Right kidney (tissue), 1 donor: ENCODE data around the gene VCL.

Experiments
- DNase-seq: peaks from one replicate; pipeline ENCODE4 v3.0.0-alpha.2; 2016

Gene VCL

GRCh38 chr10:74076961-74077360, 79.0 kb downstream of the VCL start:
- no peak for DNase-seq

DNA sequence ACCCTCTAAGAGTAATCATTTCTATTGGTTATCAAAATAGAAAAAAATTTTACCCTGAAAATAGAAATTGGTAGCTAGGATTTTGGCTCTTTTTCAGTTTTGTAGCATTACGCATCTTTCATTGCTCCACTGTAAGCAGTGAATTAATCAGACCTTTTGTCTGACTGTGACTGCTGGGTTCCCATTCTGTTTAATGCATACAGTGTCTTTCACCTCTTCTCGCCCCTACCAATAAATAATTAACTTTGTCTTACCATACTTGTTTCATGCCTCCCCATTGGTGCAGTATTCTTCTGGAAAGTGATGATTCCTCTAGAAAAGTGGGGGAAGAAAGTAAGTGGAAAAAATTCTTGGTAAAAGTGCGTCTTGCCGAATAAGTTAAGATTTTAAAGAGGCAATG, 79.5 kb downstream of the VCL start:
- no peak for DNase-seq

GRCh38 chr10:74078037-74078436, 80.1 kb downstream of the VCL start:
- DNase-seq: no peak

DNA sequence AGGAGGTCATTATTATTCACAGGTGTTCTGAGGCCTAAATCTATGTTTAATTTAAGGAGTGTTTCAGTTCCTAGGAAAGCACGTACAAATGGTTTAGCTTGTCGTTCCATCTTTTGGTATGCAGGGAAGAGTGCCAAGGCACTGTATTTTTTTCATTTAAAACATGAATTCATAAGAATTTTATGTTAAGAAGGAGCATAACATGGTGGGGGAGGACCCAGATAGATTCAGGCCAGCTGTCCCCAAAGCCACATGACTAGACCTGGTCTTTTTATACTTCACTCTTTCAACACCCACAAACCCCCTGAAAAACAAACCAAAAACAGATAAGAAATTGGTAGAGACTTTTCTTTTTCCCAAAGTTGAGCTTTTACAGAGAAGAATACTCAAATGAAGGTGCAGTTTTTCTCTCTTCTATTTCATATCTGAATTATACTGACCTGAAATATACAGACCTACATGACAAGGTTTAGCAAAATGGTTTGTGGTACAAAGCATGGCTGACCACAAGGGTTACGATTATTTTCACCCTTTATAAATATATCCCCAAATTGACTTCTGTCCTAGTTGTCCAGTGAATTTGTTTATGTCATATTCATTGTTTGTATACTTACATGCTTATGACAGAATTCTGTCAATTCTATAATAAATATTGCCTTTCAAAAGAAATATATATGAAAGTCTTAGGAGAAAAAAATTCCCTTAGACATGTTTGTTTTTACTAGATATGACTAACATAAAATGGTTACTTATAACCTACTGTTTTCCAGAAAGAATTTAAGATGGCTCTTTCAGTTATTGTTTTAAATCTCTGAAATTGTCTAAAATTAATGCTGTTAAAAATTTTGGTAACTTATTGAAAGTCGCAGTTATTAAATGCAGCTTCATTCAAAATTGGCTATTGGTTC, 81.4 kb downstream of the VCL start:
- DNase-seq: no peak

DNA sequence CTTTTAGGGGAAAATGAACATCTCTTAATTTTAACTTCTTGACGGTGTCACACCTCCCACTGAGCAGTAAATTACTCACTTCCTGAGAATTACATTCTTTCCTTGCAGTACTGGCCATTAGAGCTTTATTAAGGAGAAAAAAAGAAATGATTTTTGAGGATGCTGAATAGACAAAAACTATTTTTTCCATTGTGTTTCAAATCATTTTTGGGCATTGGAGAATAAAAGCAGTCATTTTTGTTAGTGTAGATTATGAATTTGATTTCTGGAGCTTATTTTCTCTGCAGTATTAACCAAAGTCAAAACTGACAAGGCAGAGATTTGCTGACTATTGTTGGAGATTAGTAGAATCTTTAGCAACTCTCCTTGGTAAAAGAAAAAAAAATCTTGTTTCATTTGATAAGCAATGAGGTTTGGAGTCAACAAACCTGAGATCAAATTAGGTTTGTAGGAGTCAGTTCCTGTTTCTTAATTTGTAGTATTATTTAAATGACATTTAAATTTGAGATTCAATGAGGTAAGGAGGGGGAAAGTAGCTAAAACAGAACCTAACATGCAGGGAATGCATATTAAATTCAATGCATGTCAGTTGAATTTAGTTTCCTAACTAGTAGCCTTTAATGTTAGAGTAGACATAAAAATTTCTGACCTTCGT, 82.1 kb downstream of the VCL start:
- no peak for DNase-seq

DNA sequence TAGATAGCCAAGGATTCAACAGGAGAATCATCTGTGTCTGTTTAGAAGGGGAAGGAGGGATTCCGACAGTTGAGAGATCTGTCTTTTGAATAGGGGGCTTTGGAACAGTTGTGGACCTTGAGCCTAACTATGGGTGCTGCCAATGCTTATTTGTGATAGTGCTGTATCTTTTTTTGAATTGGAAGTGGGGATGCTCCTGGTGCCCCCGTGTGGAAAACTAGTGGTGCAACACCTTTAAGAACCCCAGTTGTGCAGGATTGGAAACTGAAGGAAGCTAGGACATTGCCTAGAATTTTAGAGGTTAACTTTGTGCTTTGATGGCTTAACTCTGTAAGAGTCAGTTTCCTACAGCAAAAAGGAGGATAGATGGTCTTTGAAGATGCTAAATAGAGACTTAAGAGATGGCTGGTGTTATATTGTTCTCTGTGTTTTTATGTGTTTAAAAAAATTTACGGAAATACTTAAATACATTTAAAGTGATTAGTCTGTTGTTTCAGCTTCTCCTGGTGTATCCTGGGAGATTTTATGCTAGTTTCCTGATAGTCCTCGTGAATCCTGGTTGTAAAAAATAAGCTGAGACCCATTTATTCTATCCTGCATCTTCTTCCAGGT, 83.4 kb downstream of the VCL start:
- DNase-seq: no peak

DNA sequence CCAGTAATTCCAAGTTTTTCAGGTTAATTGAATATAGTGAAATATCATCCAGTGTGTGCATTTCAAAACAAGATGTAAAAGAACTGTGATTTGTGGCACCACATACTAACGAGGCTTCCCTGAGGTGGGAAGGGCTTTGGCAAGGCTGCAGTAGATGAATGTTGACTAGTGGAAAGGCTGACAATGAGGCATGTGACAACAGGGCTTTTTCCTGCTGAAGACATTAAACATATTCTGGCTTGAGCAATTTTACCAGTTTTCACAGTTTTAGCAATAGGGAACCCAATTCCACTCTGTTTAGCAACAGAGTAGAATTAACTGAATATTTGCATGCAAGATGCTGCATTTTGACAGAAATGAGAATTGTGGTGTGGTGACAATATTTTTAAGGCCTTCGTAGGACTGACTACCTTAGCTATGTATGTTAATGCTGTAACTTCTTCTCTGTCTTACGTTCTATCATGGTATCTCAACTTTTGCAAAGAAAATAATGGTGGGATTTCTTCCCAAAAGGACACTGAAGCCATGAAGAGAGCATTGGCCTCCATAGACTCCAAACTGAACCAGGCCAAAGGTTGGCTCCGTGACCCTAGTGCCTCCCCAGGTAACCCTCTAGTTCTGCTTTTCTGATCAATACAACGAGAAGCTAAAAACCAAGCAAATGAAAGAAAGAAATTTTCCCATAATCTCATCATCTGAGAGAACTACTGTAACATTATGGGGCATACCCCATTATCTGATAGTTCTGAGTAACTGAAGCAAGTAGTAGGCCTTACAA, 84.2 kb downstream of the VCL start:
- DNase-seq: no peak

- DNase-seq: no peak
Measured at GRCh38 chr10:74083304-74083703, 85.4 kb downstream of the VCL start.

- DNase-seq: no peak
Measured at GRCh38 chr10:74084955-74085354, 87.0 kb downstream of the VCL start.

DNA sequence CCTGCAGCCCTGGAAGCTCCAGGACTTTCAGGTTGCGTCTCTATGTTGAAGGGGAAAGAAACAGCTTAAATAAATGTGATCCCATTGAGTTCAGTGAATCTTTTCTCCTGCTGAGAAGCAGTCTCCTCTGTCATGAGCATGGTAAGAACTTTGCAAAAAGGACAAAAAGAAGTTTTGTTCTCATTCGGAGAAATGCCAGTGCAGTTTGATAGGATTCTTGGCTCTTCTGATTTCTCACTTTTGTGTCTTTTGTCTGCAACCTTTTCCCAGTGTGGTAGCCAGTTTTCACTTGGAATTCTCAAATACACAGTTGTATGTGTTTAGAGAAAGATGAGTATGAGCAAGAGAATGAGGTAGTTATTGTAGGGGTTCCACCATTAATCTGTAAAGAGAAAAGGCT, 88.4 kb downstream of the VCL start:
- DNase-seq: no peak

DNA sequence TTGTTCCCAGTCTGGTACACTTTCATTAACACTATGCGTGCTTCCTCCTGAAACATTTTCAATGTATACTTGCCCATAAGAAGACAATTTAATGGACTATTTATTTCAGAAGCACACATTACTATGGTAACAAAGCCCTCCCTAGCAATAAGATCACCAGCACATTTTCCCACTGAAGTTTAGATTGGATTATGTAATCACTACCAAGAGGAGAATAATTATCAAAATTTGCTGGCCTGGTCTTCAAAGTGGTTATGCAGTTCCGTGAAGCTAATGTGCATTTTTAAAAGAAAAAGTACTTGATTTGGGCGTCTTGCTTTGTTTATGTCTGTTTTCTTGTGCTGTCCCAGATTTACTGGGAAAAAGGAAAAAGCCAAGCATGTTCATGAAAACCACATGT, 90.8 kb downstream of the VCL start:
- DNase-seq: no peak

DNA sequence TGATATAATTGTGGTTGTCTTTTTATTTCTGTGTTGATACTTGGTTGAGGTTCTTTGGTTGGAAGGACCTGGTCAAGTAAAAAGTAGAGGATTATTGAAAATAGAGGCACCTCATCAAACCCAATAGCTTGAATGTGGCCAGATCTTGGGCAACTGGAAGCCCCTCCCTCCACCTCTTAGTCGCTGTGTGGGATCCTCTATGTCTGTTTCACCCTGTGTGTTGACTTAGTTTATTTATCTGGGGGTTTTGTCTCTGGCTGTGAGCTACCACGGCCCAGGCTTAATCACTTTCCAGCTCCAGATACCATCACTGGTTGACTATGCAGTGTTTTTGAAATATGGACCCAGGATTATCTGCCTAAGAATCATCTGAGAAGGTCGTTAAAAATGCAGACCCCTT, 94.5 kb downstream of the VCL start:
- DNase-seq: no peak

- DNase-seq: no peak
Measured at GRCh38 chr10:74093530-74094164, 95.7 kb downstream of the VCL start.

DNA sequence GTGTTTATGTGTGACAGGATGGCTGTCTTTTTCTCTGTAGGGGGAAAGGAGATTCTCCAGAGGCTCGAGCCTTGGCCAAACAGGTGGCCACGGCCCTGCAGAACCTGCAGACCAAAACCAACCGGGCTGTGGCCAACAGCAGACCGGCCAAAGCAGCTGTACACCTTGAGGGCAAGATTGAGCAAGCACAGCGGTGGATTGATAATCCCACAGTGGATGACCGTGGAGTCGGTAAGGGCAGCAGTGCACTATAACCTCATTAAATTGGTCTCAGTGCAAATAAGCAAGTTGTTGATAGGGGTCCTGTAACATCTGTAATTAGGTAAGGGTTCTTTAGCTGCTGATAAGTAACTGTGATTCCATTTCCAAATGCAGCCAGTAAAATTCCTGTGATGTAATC, 96.3 kb downstream of the VCL start:
- DNase-seq: no peak

- no peak for DNase-seq
Measured at GRCh38 chr10:74096777-74097176, 98.9 kb downstream of the VCL start.

DNA sequence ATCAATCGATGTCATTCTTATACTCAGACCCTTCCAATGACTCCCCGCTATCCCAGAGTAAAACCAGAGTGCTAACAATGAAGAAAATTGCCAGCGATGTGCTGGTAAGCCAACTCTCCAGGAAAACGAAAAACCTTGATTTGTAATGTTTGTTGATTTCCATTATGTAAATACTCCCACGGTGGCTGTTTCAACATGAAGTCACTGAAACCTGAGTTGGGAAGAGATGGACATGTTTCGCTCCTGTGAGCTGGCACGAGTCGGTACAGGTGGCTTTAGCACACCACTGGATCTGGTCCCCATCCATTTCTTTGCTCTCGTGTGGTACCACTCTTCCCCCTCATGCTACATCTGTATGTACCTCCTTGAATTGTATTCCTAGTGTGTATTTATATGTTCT, 99.9 kb downstream of the VCL start:
- no peak for DNase-seq

- DNase-seq: no peak
Measured at GRCh38 chr10:74099420-74099819, 101.5 kb downstream of the VCL start.

DNA sequence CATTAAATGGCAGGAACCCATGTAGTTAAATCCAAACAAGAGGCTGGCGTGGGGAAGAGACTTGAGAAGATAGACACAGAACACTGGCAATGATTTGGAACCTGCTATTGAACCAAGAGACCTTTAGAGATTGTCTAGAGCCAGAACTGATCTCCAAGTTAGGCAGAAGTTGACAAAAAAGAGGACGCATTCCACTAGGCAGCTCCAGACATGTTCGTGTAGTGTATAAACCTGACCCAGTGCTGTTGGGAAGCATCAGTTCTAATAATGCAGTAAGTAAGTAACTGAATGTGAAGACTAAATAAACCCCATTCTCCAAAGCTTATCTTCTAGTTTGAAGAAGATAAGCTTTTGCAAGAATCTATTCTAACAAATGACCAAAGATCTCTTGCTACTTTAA, 101.9 kb downstream of the VCL start:
- no peak for DNase-seq

- DNase-seq: no peak
Measured at GRCh38 chr10:74103560-74104258, 105.8 kb downstream of the VCL start.

DNA sequence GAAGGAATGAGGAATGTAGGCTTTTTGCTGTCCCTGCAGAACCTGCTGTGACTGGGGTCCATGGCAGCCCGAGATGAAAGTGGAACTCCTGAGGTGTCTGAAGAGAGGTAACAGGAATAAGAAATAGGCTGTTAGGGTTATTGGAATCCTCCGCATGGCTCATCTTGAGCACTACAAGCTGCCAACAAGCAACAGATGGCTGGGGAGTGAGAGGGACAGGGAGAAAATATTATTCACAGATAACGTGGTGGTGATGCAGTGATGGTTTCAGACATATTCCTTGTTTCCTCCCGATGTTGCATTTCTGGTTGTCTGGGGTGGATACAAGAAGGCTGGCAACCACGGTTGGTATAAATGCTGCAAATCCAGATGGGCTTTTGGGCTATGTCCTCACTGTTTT, 106.6 kb downstream of the VCL start:
- no peak for DNase-seq

GRCh38 chr10:74104996-74105395, 107.1 kb downstream of the VCL start:
- no peak for DNase-seq

- DNase-seq: no peak
Measured at GRCh38 chr10:74107391-74107790, 109.5 kb downstream of the VCL start.
